HCT116 (cell line): ENCODE data around the gene SPEF2. TPM values are rescaled to one million over a fixed set of nuclear protein-coding genes. Genes with fewer than 3 reads are reported as not detected.

Experiments
- ATAC-seq: fragments of 200-7000 bp; cut with Tn5 transposase; 2 replicates; pipeline ENCODE4 v1.9.1; 2020; ENCODE audit warnings: mild to moderate bottlenecking, moderate library complexity
- BruUV-seq: library from RNA; stranded (reverse); fragments of 400-500 nt; replicated peaks from 2 replicates; lab custom pipeline; 2021; lab: Mats Ljungman, UMichigan
- CTCF ChIA-PET: fragments of 300-600 bp; sonication (Branson Sonifier 250); formaldehyde crosslinking; loops from one replicate; lab custom pipeline; 2021; ENCODE audit warnings: antibody characterized with exemption; lab: Charles Lee
- POLR2A ChIA-PET: fragments of 300-600, 350-600 bp; sonication (Branson Sonifier 250); formaldehyde crosslinking; loops from one replicate; lab custom pipeline; 2021; ENCODE audit warnings: antibody characterized with exemption; lab: Charles Lee
- RAD21 ChIA-PET, 2 experiments: fragments of 300-600 bp; sonication (Branson Sonifier 250); formaldehyde crosslinking; loops; one replicate each; lab custom pipeline; 2023; ENCODE audit warnings: low total read pairs in 2 of 2; ENCODE audit not compliant: uncharacterized antibody in 2 of 2, unreplicated experiment in 2 of 2, low non-redundant PET in 1 of 2; lab: Charles Lee
- DNase-seq: peaks from one replicate; pipeline ENCODE4 v3.0.0-alpha.2; 2010; ENCODE audit warnings: low read depth, low spot score
- H2AFZ ChIP-seq: fragments of 200-600 bp; shearing (Covaris generic), sonication (generic); 2 replicates; pipeline ENCODE4 v1.6.1; 2017; ENCODE audit warnings: low read depth, mixed run types, mixed read lengths, antibody characterized with exemption, low read length; ENCODE audit not compliant: poor library complexity, severe bottlenecking
- H3K27ac ChIP-seq: 2 replicates; pipeline ENCODE4 v1.5.1; 2012; ENCODE audit warnings: low read depth, low read length
- H3K27me3 ChIP-seq: fragments of 200-600 bp; sonication (generic); 2 replicates; pipeline ENCODE4 v1.6.1; 2016; ENCODE audit warnings: mixed run types, low read length, mixed read lengths; ENCODE audit not compliant: insufficient read depth
- H3K36me3 ChIP-seq, 2 experiments: fragments of 200-500 bp in 1 of 2; fragments of 200-600 bp in 1 of 2; sonication (Bioruptor generic) in 1 of 2; sonication (generic) in 1 of 2; 2 replicates each; pipeline versions ENCODE4 v1.5.1 to v1.6.1; 2014 to 2016; ENCODE audit warnings: low read length in 2 of 2, inconsistent platforms in 1 of 2, mixed read lengths in 1 of 2, mixed run types in 1 of 2; ENCODE audit not compliant: insufficient read depth in 2 of 2, control insufficient read depth in 1 of 2
- H3K4me1 ChIP-seq, 2 experiments: fragments of 200-600 bp in 1 of 2; sonication (generic) in 1 of 2; 2 replicates each; pipeline versions ENCODE4 v1.5.1 to v1.6.1; 2012 to 2017; ENCODE audit warnings: low read length in 2 of 2, inconsistent platforms in 1 of 2, mild to moderate bottlenecking in 1 of 2, mixed read lengths in 1 of 2, mixed run types in 1 of 2, moderate library complexity in 1 of 2; ENCODE audit not compliant: insufficient read depth in 2 of 2, control insufficient read depth in 1 of 2
- H3K4me2 ChIP-seq: fragments of 200-600 bp; sonication (generic); 2 replicates; pipeline ENCODE4 v1.6.1; 2017; ENCODE audit warnings: mixed run types, low read length, mixed read lengths
- H3K4me3 ChIP-seq, 2 experiments: fragments of 200-600 bp in 1 of 2; sonication (generic) in 1 of 2; replicated peaks in 1 of 2; 2 replicates each; pipeline ENCODE4 v1.5.1; 2011 to 2016; ENCODE audit warnings: low read length in 2 of 2, control low read depth in 1 of 2, low read depth in 1 of 2, mild to moderate bottlenecking in 1 of 2, mixed read lengths in 1 of 2, mixed run types in 1 of 2
- H3K79me2 ChIP-seq: fragments of 200-600 bp; sonication (generic); 2 replicates; pipeline ENCODE4 v1.6.1; 2017; ENCODE audit warnings: mild to moderate bottlenecking, mixed run types, low read length, moderate library complexity, mixed read lengths; ENCODE audit not compliant: insufficient read depth
- H3K9ac ChIP-seq: fragments of 200-600 bp; sonication (generic); 2 replicates; pipeline ENCODE4 v1.6.1; 2016; ENCODE audit warnings: low read length, mixed read lengths
- H3K9me2 ChIP-seq: fragments of 200-600 bp; sonication (generic), shearing (Covaris generic); 2 replicates; pipeline ENCODE4 v1.6.1; 2017; ENCODE audit warnings: mixed run types, mild to moderate bottlenecking, moderate library complexity; ENCODE audit not compliant: insufficient read depth
- H3K9me3 ChIP-seq, 2 experiments: fragments of 200-500 bp in 1 of 2; fragments of 200-600 bp in 1 of 2; sonication (Bioruptor generic) in 1 of 2; sonication (generic) in 1 of 2; 2 replicates each; pipeline ENCODE4 v1.6.1; 2014 to 2017; ENCODE audit warnings: low read length in 2 of 2, mixed read lengths in 2 of 2, inconsistent platforms in 1 of 2, low read depth in 1 of 2, mild to moderate bottlenecking in 1 of 2, mixed run types in 1 of 2, moderate library complexity in 1 of 2; ENCODE audit not compliant: control insufficient read depth in 1 of 2, insufficient read depth in 1 of 2
- H4K20me1 ChIP-seq: fragments of 200-600 bp; sonication (generic), shearing (Covaris generic); 2 replicates; pipeline ENCODE4 v1.6.1; 2017; ENCODE audit warnings: mixed run types, mild to moderate bottlenecking, moderate library complexity; ENCODE audit not compliant: insufficient read depth
- CBX3 ChIP-seq: IDR thresholded peaks from 2 replicates; pipeline ENCODE4 v1.6.1; 2012; ENCODE audit warnings: low read depth
- CTCF ChIP-seq, 3 experiments: fragments of 200-600 bp in 1 of 3; sonication (generic) in 1 of 3; IDR thresholded peaks in 2 of 3; conservative IDR thresholded peaks in 1 of 3; 2 replicates each; pipeline ENCODE4 v1.5.1; 2012 to 2017; ENCODE audit warnings: low read depth in 2 of 3, low read length in 2 of 3, antibody characterized with exemption in 1 of 3, borderline replicate concordance in 1 of 3, control low read depth in 1 of 3, mild to moderate bottlenecking in 1 of 3, mixed read lengths in 1 of 3, mixed run types in 1 of 3, moderate library complexity in 1 of 3; ENCODE audit not compliant: insufficient read depth in 1 of 3
- EGR1 ChIP-seq: IDR thresholded peaks from 2 replicates; pipeline ENCODE4 v1.6.1; 2012; ENCODE audit warnings: low read depth
- ELF1 ChIP-seq: IDR thresholded peaks from 2 replicates; pipeline ENCODE4 v1.6.1; 2012; ENCODE audit warnings: low read depth, borderline replicate concordance
- FOSL1 ChIP-seq: IDR thresholded peaks from 2 replicates; pipeline ENCODE4 v1.6.1; 2012; ENCODE audit warnings: low read depth
- POLR2AphosphoS5 ChIP-seq: IDR thresholded peaks from 2 replicates; pipeline ENCODE4 v1.6.1; 2011; ENCODE audit warnings: mild to moderate bottlenecking, low read depth, low read length, moderate library complexity
- RAD21 ChIP-seq: IDR thresholded peaks from 2 replicates; pipeline ENCODE4 v1.6.1; 2012; ENCODE audit warnings: low read depth, mild to moderate bottlenecking
- SRF ChIP-seq: IDR thresholded peaks from 2 replicates; pipeline ENCODE4 v1.6.1; 2012; ENCODE audit warnings: low read depth
- YY1 ChIP-seq: IDR thresholded peaks from 2 replicates; pipeline ENCODE4 v1.6.1; 2011; ENCODE audit warnings: low read length, low read depth, moderate library complexity, mild to moderate bottlenecking; ENCODE audit not compliant: insufficient replicate concordance; ENCODE audit errors: extremely low read depth
- intact Hi-C: fragments of 100-400 bp; cut with micrococcal nuclease; formaldehyde crosslinking; loops from 2 replicates; pipeline ENCODE4 v1.10.0; 2022
- total RNA-seq: library from RNA; stranded (reverse); gene quantifications from one replicate; pipeline ENCODE4 v1.2.1, GENCODE V29; 2021; ENCODE audit not compliant: unreplicated experiment
- TF ChIP-seq, protein P1 (sequence below): IDR thresholded peaks from 2 replicates; pipeline ENCODE4 v1.6.1; 2011; ENCODE audit warnings: mild to moderate bottlenecking, low read length, moderate library complexity; ENCODE audit not compliant: insufficient replicate concordance; ENCODE audit errors: extremely low read depth
- TF ChIP-seq, protein P2 (sequence below): IDR thresholded peaks from 2 replicates; pipeline ENCODE4 v1.6.1; 2012; ENCODE audit warnings: low read depth

Gene SPEF2
- total RNA-seq, 1 experiment from 2014 or later, result 4.6 TPM

DNA sequence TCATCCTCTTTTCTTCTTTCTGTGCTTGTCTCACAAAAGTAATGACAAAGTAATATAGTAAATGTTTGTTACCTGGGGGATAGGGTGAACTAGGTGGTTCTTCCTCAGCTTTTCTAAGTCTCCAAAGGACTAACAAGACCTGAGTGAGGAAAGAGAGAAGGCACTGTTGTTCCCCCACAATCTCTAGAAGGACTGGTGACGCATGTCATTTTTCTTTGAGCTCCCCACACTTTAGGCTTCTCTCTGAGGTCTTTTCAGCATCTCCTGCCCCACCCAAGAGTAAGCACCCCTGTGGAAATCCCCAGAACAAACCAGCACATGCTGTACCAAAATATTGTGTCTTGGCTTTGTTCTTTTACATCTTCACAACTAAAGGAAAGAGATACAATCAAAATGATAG, 236.6 kb downstream of the SPEF2 start:
- H3K9me3 ChIP-seq, result no peaks in the 10 kb centered on the region
- H3K27ac ChIP-seq, result no peak overlapping the region
- no peaks in the 10 kb centered on the region for H3K36me3 ChIP-seq
- no peaks in the 10 kb centered on the region for H3K79me2 ChIP-seq
- DNase-seq, result no peak
- H3K9ac ChIP-seq, result no peak overlapping the region
- peaks cover 0 to 23% of the 10 kb centered on the region in 2 experiments; a peak in 2 of 4 replicates for H3K4me1 ChIP-seq
- H3K4me3 ChIP-seq, result no peak overlapping the region
- no peak for ATAC-seq
- intact Hi-C loops, result no loop called here
- H3K9me2 ChIP-seq, result no peaks in the 10 kb centered on the region
- ChIA-PET POLR2A (no interaction called here), RAD21 (no interaction called here), CTCF (no interaction called here)
- no peak overlapping the region for H3K4me2 ChIP-seq
- no peaks in the 10 kb centered on the region for H4K20me1 ChIP-seq
- TF ChIP-seq ELF1, result no peak
- TF ChIP-seq, protein P1, sequence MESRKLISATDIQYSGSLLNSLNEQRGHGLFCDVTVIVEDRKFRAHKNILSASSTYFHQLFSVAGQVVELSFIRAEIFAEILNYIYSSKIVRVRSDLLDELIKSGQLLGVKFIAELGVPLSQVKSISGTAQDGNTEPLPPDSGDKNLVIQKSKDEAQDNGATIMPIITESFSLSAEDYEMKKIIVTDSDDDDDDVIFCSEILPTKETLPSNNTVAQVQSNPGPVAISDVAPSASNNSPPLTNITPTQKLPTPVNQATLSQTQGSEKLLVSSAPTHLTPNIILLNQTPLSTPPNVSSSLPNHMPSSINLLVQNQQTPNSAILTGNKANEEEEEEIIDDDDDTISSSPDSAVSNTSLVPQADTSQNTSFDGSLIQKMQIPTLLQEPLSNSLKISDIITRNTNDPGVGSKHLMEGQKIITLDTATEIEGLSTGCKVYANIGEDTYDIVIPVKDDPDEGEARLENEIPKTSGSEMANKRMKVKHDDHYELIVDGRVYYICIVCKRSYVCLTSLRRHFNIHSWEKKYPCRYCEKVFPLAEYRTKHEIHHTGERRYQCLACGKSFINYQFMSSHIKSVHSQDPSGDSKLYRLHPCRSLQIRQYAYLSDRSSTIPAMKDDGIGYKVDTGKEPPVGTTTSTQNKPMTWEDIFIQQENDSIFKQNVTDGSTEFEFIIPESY, result no peak
- TF ChIP-seq SRF, result no peak
- no peak for TF ChIP-seq FOSL1
- no peak for TF ChIP-seq CTCF (IDR thresholded peaks at IDR 0.05 in 2 of 3, conservative IDR thresholded peaks at IDR 0.05 in 1 of 3; ENCODE audit: borderline replicate concordance in 1 of 3, insufficient read depth in 1 of 3, low read depth in 2 of 3, low read length in 2 of 3)
- no peak for TF ChIP-seq RAD21
- TF ChIP-seq POLR2AphosphoS5, result no peak
- no peak for TF ChIP-seq EGR1
- no peak for TF ChIP-seq CBX3
- TF ChIP-seq, protein P2, sequence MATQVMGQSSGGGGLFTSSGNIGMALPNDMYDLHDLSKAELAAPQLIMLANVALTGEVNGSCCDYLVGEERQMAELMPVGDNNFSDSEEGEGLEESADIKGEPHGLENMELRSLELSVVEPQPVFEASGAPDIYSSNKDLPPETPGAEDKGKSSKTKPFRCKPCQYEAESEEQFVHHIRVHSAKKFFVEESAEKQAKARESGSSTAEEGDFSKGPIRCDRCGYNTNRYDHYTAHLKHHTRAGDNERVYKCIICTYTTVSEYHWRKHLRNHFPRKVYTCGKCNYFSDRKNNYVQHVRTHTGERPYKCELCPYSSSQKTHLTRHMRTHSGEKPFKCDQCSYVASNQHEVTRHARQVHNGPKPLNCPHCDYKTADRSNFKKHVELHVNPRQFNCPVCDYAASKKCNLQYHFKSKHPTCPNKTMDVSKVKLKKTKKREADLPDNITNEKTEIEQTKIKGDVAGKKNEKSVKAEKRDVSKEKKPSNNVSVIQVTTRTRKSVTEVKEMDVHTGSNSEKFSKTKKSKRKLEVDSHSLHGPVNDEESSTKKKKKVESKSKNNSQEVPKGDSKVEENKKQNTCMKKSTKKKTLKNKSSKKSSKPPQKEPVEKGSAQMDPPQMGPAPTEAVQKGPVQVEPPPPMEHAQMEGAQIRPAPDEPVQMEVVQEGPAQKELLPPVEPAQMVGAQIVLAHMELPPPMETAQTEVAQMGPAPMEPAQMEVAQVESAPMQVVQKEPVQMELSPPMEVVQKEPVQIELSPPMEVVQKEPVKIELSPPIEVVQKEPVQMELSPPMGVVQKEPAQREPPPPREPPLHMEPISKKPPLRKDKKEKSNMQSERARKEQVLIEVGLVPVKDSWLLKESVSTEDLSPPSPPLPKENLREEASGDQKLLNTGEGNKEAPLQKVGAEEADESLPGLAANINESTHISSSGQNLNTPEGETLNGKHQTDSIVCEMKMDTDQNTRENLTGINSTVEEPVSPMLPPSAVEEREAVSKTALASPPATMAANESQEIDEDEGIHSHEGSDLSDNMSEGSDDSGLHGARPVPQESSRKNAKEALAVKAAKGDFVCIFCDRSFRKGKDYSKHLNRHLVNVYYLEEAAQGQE, result no peak
- no peak for TF ChIP-seq YY1
- peaks cover 5% of the 10 kb centered on the region; the same call in 1 of the 2 replicates for H3K27me3 ChIP-seq
- no TSS peak for BruUV-seq
- no peak overlapping the region for H2AFZ ChIP-seq
